ENCODE measurements around the gene TM9SF2. TPM values are rescaled to one million over a fixed set of nuclear protein-coding genes. Genes with fewer than 3 reads are reported as not detected.
A peak's percentile ranks its signal among the peaks of the same experiment; 100 is the strongest.
"Not testable (repeated sequence)": the region's sequence is repeated elsewhere in the genome, so short reads cannot be mapped to it uniquely, and the experiment has no call there.

TM9SF2 gene
- total and polyA plus RNA-seq, 11 donors: 22.4 to 84.3 (median 68.2) TPM

GRCh38 chr13:99484473-99484872 lies 16.8 kb upstream of the TM9SF2 start:
- TF ChIP-seq POLR2A (IDR thresholded peaks at IDR 0.05) (no peak), CTCF (IDR thresholded peaks at IDR 0.05) (no peak)
- Histone ChIP-seq H3K4me1 (peaks cover 0 to 11% (median 0%) of the 10 kb centered on the region in 12 donors), H3K27ac (no peak overlapping the region), H3K36me3 (no peaks in the 10 kb centered on the region), H3K27me3 (no peaks in the 10 kb centered on the region), H3K9me3 (peaks cover 0 to 4% (median 0%) of the 10 kb centered on the region in 12 donors), H3K4me3 (no peak overlapping the region)
- DNase-seq (no peak), ATAC-seq (peak in 1 of 4 donors; percentile 50)
- intact Hi-C loops (cut with DNase I): no loop called here
- WGBS, 4 donors: 82 to 87% (median 83%) methylated on average over 4 of the region's 4 CpGs

- H3K36me3 ChIP-seq: no peaks in the 10 kb centered on the region
- H3K4me1 ChIP-seq: peaks cover 0 to 11% (median 0%) of the 10 kb centered on the region in 12 donors
- no peak overlapping the region for H3K27ac ChIP-seq
- WGBS, 4 donors: 85 to 94% (median 88%) methylated on average over 3 of the region's 3 CpGs
- no peak for DNase-seq
- H3K4me3 ChIP-seq: no peak overlapping the region
- ATAC-seq: no peak
- no peaks in the 10 kb centered on the region for H3K27me3 ChIP-seq
- H3K9me3 ChIP-seq: peaks cover 0 to 4% (median 0%) of the 10 kb centered on the region in 12 donors
- TF ChIP-seq POLR2A (IDR thresholded peaks at IDR 0.05) (no peak), CTCF (IDR thresholded peaks at IDR 0.05) (no peak)
- intact Hi-C loops (cut with DNase I): no loop called here
Measured at GRCh38 chr13:99486996-99487395, 14.3 kb upstream of the TM9SF2 start.

GRCh38 chr13:99489028-99489427 lies 12.2 kb upstream of the TM9SF2 start:
- Histone ChIP-seq H3K27ac (no peak overlapping the region), H3K4me1 (peaks cover 0 to 10% (median 0%) of the 10 kb centered on the region in 12 donors), H3K27me3 (no peaks in the 10 kb centered on the region), H3K9me3 (peaks cover 0 to 4% (median 0%) of the 10 kb centered on the region in 12 donors), H3K4me3 (no peak overlapping the region), H3K36me3 (no peaks in the 10 kb centered on the region)
- 72 to 93% (median 89%) methylated on average over 3 of the region's 3 CpGs for WGBS, 4 donors
- ATAC-seq (no peak), DNase-seq (no peak)
- no peak for TF ChIP-seq POLR2A (IDR thresholded peaks at IDR 0.05)
- TF ChIP-seq CTCF (IDR thresholded peaks at IDR 0.05): no peak
- intact Hi-C loops (cut with DNase I): no loop called here

GRCh38 chr13:99491750-99492149 lies 9.5 kb upstream of the TM9SF2 start:
- H3K27ac ChIP-seq; DNase-seq; H3K9me3 ChIP-seq; H3K36me3 ChIP-seq; H3K27me3 ChIP-seq; H3K4me3 ChIP-seq; ATAC-seq; intact Hi-C loops (cut with DNase I): not testable (repeated sequence)
- H3K4me1 ChIP-seq: peaks cover 0 to 19% (median 0%) of the 10 kb centered on the region in 12 donors
- 91 to 97% (median 94%) methylated on average over 3 of the region's 3 CpGs for WGBS, 4 donors

Data from heart left ventricle (tissue), 16 donors.